GM10266 (cell line): ENCODE results near the gene ZDHHC21.

Experiments used
- DNase-seq: peaks from one replicate; pipeline ENCODE4 v3.0.0; 2012; ENCODE audit errors: extremely low spot score
- TF ChIP-seq, protein P1 (sequence below): IDR thresholded peaks from 2 replicates; pipeline ENCODE4 v1.5.1; 2012; ENCODE audit warnings: mild to moderate bottlenecking, low read depth; ENCODE audit not compliant: control insufficient read depth, insufficient read depth; ENCODE audit errors: missing control alignments

Gene ZDHHC21

GRCh38 chr9:14705079-14705478 lies 11.8 kb upstream of the ZDHHC21 start:
- TF ChIP-seq, protein P1, sequence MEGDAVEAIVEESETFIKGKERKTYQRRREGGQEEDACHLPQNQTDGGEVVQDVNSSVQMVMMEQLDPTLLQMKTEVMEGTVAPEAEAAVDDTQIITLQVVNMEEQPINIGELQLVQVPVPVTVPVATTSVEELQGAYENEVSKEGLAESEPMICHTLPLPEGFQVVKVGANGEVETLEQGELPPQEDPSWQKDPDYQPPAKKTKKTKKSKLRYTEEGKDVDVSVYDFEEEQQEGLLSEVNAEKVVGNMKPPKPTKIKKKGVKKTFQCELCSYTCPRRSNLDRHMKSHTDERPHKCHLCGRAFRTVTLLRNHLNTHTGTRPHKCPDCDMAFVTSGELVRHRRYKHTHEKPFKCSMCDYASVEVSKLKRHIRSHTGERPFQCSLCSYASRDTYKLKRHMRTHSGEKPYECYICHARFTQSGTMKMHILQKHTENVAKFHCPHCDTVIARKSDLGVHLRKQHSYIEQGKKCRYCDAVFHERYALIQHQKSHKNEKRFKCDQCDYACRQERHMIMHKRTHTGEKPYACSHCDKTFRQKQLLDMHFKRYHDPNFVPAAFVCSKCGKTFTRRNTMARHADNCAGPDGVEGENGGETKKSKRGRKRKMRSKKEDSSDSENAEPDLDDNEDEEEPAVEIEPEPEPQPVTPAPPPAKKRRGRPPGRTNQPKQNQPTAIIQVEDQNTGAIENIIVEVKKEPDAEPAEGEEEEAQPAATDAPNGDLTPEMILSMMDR = no peak
- no peak for DNase-seq

GRCh38 chr9:14704281-14704680 lies 11.0 kb upstream of the ZDHHC21 start:
- TF ChIP-seq, protein P1 = no peak
- no peak for DNase-seq

- TF ChIP-seq, protein P1 = no peak
- DNase-seq = no peak
These were observed 9.0 kb upstream of the ZDHHC21 start for GRCh38 chr9:14702200-14702720.

- peak; percentile 62 for DNase-seq
- TF ChIP-seq, protein P1 = no peak
These were observed 572 bp downstream of the ZDHHC21 start for GRCh38 chr9:14692470-14693250.

DNA sequence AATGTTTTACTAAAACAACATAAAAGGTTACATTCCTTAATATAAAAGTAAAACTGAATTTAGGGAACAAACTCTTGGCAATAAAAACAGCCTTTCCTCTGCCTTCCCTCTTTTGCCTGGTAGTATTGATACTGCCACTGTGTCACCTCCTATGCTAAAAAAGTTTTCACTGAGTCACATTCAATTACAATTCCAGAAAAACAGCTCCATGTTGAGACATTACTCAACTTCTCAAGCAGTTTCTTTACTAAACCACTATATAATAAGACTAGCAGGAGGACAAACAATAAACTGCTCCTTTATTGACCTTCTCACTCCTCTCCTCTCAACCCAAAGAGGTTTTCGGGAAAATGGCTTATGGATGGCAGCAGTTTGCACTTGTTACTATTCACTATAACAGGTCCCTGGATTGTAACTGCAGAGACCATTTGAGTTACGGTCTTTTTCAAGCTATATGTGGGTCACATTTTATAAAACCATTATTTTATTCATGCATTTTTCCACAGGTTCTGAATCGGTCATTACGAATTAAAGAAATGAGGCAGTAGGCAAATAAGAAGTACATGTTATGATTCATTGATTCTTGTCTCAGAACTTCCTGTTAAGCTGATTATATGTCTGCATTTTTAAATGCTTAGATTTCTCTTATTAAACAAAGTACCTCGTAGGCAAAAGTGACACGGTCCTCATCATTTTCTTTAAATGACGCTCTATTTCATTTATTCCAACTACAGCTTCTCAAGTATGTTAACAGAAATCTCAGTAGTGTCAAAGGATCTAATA lies 2.1 kb downstream of the ZDHHC21 start:
- TF ChIP-seq, protein P1 = no peak
- no peak for DNase-seq

DNA sequence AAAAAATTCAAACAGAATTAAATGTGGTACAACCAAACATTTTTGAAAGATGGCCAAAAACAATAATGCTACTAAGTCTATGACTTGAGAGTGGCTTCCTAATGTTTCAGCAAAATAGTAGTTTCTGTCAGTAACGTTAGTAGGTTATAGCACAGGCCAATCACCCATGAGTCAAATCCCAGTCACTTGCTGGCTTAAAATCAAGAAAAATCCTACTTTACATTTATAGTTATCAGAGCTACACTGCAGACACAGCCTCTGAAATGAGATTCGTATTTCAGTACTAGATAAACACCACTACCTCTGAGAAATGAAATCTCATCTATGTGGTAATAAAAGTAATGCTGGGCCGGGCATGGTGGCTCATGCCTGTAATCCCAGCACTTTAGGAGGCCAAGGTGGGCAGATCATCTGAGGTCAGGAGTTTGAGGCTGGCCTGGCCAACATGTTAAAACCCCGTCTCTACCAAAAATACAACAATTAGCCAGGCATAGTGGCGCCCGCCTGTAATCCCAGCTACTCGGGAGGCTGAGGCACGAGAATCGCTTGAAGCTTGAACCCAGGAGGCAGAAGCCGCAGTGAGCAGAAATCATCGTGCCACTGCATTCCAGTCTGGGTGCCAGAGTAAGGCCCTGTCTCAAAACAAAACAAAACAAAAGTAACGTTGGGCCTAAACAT lies 6.1 kb downstream of the ZDHHC21 start:
- DNase-seq = no peak
- TF ChIP-seq, protein P1 = no peak
